ENCODE results near the gene TAB2. TPM values are rescaled to one million over a fixed set of nuclear protein-coding genes. Genes with fewer than 3 reads are reported as not detected.

The TAB2 gene
- total RNA-seq, 1 donor from 2014 or later = 12.9 TPM

GRCh38 chr6:149366267-149366921, 48.9 kb downstream of the TAB2 start:
- peak in 1 of 2 donors; percentile 8 for DNase-seq (ENCODE audit: low read depth in 2 of 2)

GRCh38 chr6:149368065-149368464, 50.6 kb downstream of the TAB2 start:
- DNase-seq (ENCODE audit: low read depth in 2 of 2) = no peak

- DNase-seq (ENCODE audit: low read depth in 2 of 2) = no peak
Observed at GRCh38 chr6:149371154-149371553, 53.6 kb downstream of the TAB2 start.

- DNase-seq (ENCODE audit: low read depth in 2 of 2) = no peak
Observed at GRCh38 chr6:149372062-149372461, 54.5 kb downstream of the TAB2 start.

GRCh38 chr6:149373511-149373910, 56.0 kb downstream of the TAB2 start:
- no peak for DNase-seq (ENCODE audit: low read depth in 2 of 2)

GRCh38 chr6:149379977-149380376, 62.5 kb downstream of the TAB2 start:
- no peak for DNase-seq (ENCODE audit: low read depth in 2 of 2)

GRCh38 chr6:149380523-149380922, 63.0 kb downstream of the TAB2 start:
- DNase-seq (ENCODE audit: low read depth in 2 of 2) = no peak

GRCh38 chr6:149383371-149383770, 65.9 kb downstream of the TAB2 start:
- DNase-seq (ENCODE audit: low read depth in 2 of 2) = no peak

GRCh38 chr6:149384464-149384863, 67.0 kb downstream of the TAB2 start:
- no peak for DNase-seq (ENCODE audit: low read depth in 2 of 2)

- DNase-seq (ENCODE audit: low read depth in 2 of 2) = no peak
Observed at GRCh38 chr6:149385998-149386646, 68.6 kb downstream of the TAB2 start.

- DNase-seq (ENCODE audit: low read depth in 2 of 2) = no peak
Observed at GRCh38 chr6:149387779-149388512, 70.4 kb downstream of the TAB2 start.

- peak in 1 of 2 donors; percentile 13 for DNase-seq (ENCODE audit: low read depth in 2 of 2)
Observed at GRCh38 chr6:149389509-149390297, 72.2 kb downstream of the TAB2 start.

GRCh38 chr6:149392093-149392492, 74.6 kb downstream of the TAB2 start:
- no peak for DNase-seq (ENCODE audit: low read depth in 2 of 2)

- DNase-seq (ENCODE audit: low read depth in 2 of 2) = no peak
Observed at GRCh38 chr6:149392535-149392934, 75.0 kb downstream of the TAB2 start.

- DNase-seq (ENCODE audit: low read depth in 2 of 2) = no peak
Observed at GRCh38 chr6:149393002-149393679, 75.6 kb downstream of the TAB2 start.

GRCh38 chr6:149395185-149395584, 77.7 kb downstream of the TAB2 start:
- no peak for DNase-seq (ENCODE audit: low read depth in 2 of 2)

- no peak for DNase-seq (ENCODE audit: low read depth in 2 of 2)
Observed at GRCh38 chr6:149397384-149397783, 79.9 kb downstream of the TAB2 start.

- DNase-seq (ENCODE audit: low read depth in 2 of 2) = no peak
Observed at GRCh38 chr6:149400050-149400449, 82.5 kb downstream of the TAB2 start, which contains the start of gene SUMO4. SUMO4 (plus strand) TSS chr6:149400262; CDS start chr6:149400392, 130 bp downstream.

GRCh38 chr6:149403534-149403933, 86.0 kb downstream of the TAB2 start:
- DNase-seq (ENCODE audit: low read depth in 2 of 2) = no peak

- no peak for DNase-seq (ENCODE audit: low read depth in 2 of 2)
Observed at GRCh38 chr6:149405823-149406765, 88.6 kb downstream of the TAB2 start.
